GM08714 (cell line): ENCODE results near the gene WDFY2.

ENCODE experiments used
- H3K4me3 ChIP-seq: fragments of 200-500 bp; sonication (Bioruptor generic); 2 replicates; pipeline ENCODE4 v1.5.1; 2014; ENCODE audit warnings: mild to moderate bottlenecking, low read length, inconsistent platforms
- ZNF274 ChIP-seq: IDR thresholded peaks from 2 replicates; pipeline ENCODE4 v1.6.1; 2012; ENCODE audit warnings: mild to moderate bottlenecking, low read depth, low read length

The WDFY2 gene

DNA sequence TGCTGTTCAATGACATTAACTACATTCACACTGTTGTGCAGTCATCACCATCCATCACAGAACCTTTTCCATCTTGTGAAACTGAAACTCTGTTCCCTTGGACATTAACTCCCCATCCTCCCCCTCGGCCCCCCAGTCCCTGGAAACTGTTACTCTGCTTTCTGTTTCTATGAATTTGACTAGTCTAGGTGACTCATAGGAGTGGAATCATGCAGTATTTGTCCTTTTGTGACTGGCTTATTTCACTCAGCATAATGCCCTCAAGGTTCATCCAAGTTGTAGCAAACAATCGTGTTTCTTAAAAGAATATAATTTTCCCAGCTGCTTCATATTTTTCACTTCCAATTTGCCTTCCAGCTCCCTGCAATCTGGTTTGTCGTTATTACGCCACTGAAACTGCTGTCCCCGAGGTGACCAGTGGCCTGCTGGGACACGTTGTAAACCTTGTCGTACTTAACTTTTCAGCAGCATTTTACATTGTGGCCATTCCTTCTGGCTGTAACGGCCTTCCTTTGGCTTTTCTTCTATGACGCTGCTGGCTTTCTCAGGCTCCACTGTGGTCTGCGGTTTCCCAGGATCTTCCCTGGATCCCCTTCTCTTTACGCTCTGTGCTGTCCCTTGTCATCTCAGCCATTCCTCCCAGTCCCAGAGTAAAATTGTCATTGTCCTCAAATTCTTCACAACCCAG is 145.7 kb downstream of the WDFY2 start:
- TF ChIP-seq ZNF274, result no peak

DNA sequence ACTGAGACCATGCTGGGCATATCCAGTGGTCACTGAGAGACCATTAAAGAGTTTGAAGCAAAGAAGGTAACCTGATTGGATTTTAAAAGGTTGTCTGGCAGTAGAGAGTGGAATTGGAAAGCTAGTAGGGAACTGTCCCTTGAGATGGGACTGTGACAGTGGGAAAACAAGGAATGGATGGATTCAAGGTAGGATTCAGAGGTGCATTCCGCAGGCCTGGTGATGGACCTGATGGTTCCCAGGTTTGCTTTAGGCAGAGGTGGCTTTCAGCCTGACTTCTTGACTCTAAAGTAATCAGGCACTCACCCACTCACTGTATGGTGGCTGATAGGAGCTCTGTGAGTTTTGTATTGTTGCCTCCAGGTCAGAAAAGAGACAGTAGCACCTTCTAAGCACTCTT is 146.7 kb downstream of the WDFY2 start:
- TF ChIP-seq ZNF274, result no peak
- no peak overlapping the region for H3K4me3 ChIP-seq

More for the DNA sequence above, 145.7 kb downstream of the WDFY2 start:
- H3K4me3 ChIP-seq, result no peak overlapping the region

DNA sequence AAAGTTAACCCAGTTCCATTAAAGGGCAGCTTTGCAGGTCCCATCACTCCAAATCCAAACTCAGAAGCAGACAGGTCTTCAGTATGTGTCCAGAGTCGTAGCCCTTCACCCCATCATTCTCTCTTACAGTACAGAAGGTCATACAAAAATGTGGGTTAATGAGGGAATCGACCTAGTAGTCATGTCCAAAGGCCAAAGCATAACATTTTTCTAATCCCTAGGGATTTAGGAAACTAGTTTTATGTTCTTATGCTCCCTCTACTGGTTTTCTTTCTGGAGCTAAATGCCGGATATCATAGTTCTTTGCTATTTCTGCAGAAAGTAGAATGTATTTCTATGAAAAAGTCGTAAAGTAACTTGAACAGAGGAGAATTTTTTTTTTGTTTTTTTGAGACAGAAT is 147.5 kb downstream of the WDFY2 start:
- H3K4me3 ChIP-seq, result no peak overlapping the region
- TF ChIP-seq ZNF274, result no peak

DNA sequence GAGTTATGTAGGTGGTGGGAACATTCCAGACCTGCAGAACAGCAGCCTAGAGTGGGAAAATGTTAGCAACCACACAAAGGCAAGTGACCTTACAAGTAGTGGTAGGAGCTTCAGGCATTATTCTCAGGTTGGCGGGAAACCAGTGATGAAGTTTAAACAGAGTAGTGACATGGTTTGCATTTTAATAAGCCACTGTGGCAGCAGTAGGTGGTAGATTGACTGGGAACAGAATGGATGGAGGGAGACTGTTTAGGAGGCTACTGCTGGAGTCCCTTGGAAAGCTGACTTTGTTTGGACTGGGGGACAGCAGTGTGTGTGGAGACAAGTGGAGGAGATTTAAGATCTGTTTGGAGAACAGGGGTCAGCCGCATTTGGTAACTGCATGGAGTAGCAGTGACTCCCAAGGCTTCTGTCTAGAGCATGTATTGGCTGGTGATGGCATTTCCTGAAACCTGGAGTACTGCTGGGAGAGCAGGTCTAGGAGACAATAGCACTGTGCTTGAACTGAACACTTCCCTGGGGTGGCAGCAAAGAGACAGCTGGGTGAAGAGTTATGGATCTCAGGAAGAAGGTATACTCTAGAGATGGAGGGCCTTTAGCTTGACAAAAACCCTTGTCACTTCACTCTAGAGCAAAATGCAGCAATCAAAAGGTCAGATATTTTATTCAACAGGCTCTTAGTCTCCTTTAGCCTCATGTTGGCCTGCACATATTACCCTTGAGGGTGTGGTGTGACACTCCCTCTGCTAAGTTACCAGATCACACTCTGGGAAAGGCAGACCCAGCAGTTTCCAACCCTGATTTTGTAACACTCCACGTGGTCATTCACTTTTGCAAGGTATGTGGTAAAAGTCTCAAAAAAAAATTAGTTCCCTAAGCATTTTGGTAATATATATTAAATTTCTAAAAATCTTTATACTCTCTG is 149.4 kb downstream of the WDFY2 start:
- no peak overlapping the region for H3K4me3 ChIP-seq
- no peak for TF ChIP-seq ZNF274

DNA sequence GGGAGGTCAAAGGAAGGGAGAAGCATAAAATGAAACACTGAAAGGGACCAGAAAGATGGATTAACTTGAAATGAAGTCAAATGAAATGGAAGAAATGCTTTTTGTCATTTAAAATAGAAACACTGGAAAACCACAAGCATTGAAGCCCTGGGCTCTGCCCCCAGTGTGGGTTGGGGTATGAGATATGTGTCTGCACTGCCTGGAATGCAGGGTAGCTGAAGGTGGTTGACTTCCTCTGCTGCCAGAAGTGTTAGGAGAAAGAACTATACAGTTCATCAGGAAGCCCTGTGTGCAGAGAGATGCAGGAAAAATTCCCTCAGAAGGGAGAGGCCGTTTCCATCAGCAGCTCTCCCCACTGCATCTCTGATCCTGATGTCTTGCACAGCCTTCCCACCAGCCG is 150.5 kb downstream of the WDFY2 start:
- no peak for TF ChIP-seq ZNF274
- no peak overlapping the region for H3K4me3 ChIP-seq

DNA sequence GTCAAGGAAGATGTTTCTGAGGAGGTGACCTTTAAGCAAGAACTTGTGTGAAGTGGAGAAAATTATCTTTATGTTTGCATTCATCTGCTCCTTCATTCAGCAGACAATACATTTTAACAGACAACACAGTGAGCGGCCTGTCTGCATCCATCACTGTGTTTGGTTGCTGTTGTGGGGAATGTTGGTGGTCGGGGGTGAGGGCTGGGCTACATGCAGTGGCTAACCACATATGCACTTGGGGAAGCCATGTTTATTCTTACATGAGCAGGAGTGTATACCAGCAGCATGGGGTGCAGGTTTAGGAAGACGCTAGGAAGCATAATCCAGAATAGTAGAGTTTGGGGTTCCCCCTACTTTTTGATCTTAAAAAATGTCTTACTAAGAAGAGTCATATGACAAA is 153.3 kb downstream of the WDFY2 start:
- no peak for TF ChIP-seq ZNF274
- H3K4me3 ChIP-seq, result no peak overlapping the region

DNA sequence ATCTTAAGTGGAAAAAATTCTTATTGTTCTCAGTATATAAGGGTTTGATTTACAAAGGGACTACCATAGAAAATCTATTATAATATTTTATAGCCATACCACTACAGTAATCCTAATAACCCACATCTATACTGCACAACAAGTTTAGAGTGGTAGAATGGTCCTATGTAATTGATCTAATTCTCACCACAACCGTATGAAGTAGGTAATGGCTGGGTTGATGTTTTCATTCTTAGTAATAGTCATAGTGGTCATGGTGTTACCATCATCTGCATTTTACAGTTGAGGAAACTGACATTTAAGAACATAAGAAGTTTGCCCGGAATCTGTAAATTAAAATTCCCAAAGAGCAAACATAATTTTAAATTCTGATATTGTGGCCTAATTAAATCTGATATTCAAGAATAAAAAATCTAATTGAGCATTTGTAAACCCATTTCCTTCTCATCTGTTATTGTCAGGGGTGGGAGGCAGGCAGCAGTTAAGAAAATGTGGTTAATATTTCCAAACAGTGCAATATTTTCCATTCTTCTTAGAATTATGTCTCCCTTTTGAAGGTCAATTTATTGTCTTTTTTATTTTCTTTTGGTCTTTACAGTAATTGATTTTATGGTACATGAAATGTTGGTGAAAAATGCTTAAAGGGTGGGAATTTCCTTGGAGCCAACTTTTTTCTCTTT is 154.1 kb downstream of the WDFY2 start:
- no peak for TF ChIP-seq ZNF274
- no peak overlapping the region for H3K4me3 ChIP-seq

DNA sequence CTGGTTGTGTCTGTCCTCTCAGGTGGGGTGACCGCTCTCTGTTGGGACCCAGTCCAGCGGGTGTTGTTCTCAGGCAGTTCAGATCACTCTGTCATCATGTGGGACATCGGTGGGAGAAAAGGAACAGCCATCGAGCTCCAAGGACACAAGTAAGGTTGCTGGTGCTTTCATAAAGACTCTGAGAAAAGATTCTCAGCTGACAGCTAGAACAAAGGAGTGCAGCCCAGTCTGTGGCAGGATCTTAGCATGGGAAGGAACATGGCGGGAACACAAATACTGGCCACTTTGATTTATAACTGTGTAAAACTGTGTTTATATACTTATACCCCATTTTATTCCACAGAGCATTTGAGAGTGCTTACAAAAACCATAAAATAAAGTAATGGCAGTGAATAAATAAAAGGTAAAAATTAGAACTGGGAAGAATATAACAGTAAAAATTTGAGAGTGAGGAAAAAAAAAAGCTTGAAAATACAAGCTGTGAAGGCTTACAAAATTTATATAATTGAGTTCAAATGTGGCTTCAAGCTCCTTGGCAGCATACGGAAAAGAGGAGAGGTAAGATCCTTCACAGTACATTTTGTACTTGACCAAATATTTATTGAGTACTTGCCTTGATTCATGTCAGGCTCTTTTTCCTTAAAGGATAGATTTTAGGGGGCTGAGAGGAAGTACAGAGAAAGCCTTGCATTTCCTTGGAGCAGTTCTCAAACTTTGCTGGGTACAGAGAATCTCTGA is 154.9 kb downstream of the WDFY2 start:
- TF ChIP-seq ZNF274, result no peak
- H3K4me3 ChIP-seq, result no peak overlapping the region

DNA sequence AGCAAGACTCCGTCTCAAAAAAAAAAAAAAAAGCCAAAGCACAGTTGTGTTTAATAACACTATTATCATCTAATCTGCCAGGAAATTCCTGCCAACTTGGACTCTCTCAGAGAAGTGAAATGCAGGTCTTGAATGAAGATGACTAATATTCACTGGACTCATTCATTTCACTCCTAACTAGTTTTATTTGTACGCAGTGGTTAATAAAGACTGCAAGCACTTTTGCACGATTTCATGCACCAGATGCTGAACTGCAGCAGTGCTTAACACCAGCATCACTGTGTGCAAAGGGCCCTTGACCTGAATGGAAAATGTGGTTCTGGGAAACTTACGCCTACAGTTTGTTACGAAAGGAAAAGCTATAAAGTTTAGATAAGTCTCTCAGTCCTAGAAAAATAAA is 156.4 kb downstream of the WDFY2 start:
- no peak for TF ChIP-seq ZNF274
- no peak overlapping the region for H3K4me3 ChIP-seq

DNA sequence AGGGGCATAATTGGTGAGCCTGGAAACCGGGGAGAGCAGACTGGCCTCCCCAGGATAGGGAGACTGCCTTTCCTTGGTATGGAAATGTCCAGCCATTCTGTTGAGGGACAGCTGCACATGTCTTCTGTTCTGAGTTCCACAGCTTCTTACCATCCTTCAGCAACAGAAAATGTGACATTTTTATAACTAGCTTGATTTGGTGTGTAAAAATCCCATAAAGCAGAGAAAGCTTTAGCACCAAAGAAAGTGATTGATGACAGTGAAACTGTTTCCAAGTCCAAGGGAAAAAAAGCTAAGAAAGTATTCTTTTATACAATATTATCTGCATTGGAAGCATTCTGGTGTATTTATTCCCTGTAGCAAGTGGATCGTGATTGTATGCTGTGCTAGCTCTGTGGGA is 157.8 kb downstream of the WDFY2 start:
- TF ChIP-seq ZNF274, result no peak
- H3K4me3 ChIP-seq, result no peak overlapping the region

DNA sequence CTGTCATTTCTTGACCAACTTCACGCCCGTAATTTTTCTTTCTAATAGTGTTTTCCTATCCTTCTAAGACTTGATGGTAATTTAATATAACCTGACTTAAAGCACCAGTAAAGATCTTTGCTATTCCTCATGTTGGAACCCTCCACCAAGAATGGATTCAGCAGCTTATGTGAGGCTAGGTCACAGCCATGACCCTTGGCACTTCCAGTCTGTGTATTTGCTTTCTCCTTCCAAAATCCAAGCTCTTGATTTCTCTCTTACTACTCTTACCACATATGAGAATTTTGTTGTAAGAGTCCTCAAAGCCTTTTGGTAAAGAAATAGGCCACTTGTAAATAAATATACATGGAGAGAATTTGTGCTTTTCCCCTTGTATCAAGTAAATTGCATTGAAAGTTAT is 158.3 kb downstream of the WDFY2 start:
- H3K4me3 ChIP-seq, result no peak overlapping the region
- TF ChIP-seq ZNF274, result no peak

DNA sequence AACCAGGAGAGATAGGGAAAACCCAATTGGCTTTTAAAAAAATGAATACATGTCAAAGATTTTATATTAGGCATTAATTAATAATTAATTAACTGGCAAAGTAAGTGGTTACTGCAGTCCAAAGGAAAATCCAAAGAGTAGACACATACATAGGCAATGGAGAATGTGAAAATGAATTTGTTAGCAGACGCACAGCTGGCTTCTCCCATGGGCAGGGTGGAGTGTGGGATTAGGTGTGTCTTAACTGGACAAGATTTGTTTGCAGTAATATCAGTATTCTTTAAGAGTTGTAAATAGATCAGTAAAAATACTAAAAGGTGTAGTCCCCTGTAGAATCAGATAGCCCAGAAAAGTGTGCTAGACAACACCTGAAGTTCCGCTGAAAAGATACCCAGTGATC is 161.0 kb downstream of the WDFY2 start:
- no peak overlapping the region for H3K4me3 ChIP-seq
- no peak for TF ChIP-seq ZNF274

DNA sequence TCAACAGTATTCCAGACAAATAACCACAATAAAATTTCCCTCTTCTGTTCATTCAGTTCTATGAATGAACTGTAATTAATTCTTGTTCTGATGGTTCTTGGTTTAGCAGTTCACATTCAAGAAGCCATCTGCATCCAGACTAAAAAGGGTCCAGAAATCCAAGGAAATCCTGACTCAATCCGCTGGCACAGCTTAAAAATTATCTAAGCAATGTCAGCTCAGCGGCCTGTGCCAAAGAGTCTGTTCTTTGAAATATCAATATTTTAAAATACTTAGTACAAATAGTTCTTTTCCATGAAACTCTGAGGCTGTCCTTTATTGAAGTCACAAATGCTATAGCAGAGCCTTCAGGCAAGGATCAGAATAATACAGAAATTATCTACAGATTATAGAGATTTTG is 162.5 kb downstream of the WDFY2 start:
- H3K4me3 ChIP-seq, result no peak overlapping the region
- no peak for TF ChIP-seq ZNF274

DNA sequence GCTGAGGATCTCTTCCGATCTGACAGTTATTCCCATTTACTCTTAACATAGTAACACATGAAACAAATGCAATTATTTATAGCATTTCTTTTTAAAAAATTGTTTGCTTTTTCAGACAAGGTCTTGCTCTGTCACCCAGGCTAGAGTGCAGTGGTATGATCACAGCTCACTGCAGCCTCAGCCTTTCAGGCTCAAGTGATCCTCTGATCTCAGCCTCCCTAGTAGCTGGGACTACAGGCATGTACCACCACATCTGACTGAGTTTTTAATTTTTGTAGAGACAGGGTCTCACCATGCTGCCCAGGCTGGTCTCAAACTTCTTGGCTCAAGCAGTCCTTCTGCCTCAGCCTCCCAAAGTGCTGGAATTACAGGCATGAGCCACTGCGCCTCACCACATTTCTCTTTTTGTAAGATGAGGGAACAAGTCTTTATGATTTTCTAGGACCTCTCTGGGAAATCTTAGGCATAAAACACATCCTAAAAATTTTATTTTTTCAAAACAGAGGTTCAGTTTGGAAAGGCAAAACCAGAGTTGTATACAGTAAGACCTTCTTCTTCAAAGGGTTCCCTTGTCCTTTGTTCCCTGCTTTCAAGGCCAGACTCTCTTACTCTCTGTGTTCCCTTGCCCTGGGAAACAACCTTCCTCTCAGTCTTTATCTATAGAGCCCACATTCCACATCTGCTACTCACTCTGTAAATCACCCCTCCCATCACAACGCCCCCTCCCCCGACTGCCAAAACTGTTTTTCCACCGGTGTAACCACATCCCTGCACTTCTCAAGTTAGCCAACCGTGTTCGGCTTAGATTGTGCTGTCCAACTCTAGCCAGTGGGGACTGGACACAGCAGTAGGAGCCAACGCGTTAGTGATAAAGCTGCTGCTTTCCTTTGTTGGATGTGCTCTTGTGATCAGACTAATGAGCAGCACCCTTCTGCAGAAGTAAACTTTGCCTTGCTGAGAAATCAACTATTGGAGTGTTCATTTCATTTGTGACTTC is 163.5 kb downstream of the WDFY2 start:
- no peak overlapping the region for H3K4me3 ChIP-seq
- no peak for TF ChIP-seq ZNF274
